WTC11 (cell line): ENCODE results near the gene FGF3. TPM values are rescaled to one million over a fixed set of nuclear protein-coding genes. Genes with fewer than 3 reads are reported as not detected.

ENCODE experiments used
- ATAC-seq: fragments of 200-7000 bp; cut with Tn5 transposase; 2 replicates; pipeline ENCODE4 v1.10.0; 2021; ENCODE audit warnings: mild to moderate bottlenecking, moderate library complexity
- CTCF ChIA-PET: fragments of 300-600 bp; sonication (Branson Sonifier 250); formaldehyde crosslinking; loops from one replicate; lab custom pipeline; 2021; ENCODE audit warnings: antibody characterized with exemption; lab: Charles Lee
- POLR2A ChIA-PET: fragments of 350-600 bp; sonication (Branson Sonifier 250); formaldehyde crosslinking; loops from one replicate; lab custom pipeline; 2021; ENCODE audit warnings: antibody characterized with exemption; lab: Charles Lee
- DNase-seq: peaks from one replicate; pipeline ENCODE4 v3.0.0; 2021; ENCODE audit warnings: low spot score
- H3K27ac Mint-ChIP-seq: 2 replicates; pipeline ENCODE4 v1.8.0; 2021; ENCODE audit warnings: mixed read lengths
- H3K27me3 Mint-ChIP-seq: 2 replicates; pipeline ENCODE4 v1.8.0; 2021; ENCODE audit warnings: low read depth, mild to moderate bottlenecking, moderate library complexity, mixed read lengths
- H3K36me3 Mint-ChIP-seq: 2 replicates; pipeline ENCODE4 v1.8.0; 2021; ENCODE audit warnings: mixed read lengths
- H3K4me1 Mint-ChIP-seq: 2 replicates; pipeline ENCODE4 v1.8.0; 2022; ENCODE audit warnings: mixed read lengths
- H3K4me3 Mint-ChIP-seq: 2 replicates; pipeline ENCODE4 v1.8.0; 2021; ENCODE audit warnings: mild to moderate bottlenecking, moderate library complexity, mixed read lengths
- H3K9me3 Mint-ChIP-seq: 2 replicates; pipeline ENCODE4 v1.8.0; 2021; ENCODE audit warnings: mixed read lengths
- CREM ChIP-seq: sonication (generic); formaldehyde crosslinking; IDR thresholded peaks from 2 replicates; pipeline ENCODE4 v1.8.1; 2022; ENCODE audit warnings: mild to moderate bottlenecking, missing genetic modification reagents, moderate library complexity
- ESRRA ChIP-seq: sonication (generic); formaldehyde crosslinking; IDR thresholded peaks from 2 replicates; pipeline ENCODE4 v1.8.1; 2022; ENCODE audit warnings: mild to moderate bottlenecking, missing genetic modification reagents, borderline replicate concordance
- FOXK1 ChIP-seq: sonication (generic); formaldehyde crosslinking; IDR thresholded peaks from 2 replicates; pipeline ENCODE4 v1.8.0; 2022; ENCODE audit warnings: mild to moderate bottlenecking, moderate library complexity, missing genetic modification reagents
- GRHL2 ChIP-seq: fragments of 250-450 bp; sonication (Bioruptor Pico); IDR thresholded peaks from 2 replicates; pipeline ENCODE4 v1.8.0; 2022; ENCODE audit warnings: mild to moderate bottlenecking, moderate library complexity; ENCODE audit not compliant: insufficient replicate concordance, severe bottlenecking
- GTF2I ChIP-seq: fragments of 250-450 bp; sonication (Bioruptor Pico); conservative IDR thresholded peaks from 2 replicates; pipeline ENCODE4 v1.4.0; 2021; ENCODE audit warnings: mild to moderate bottlenecking
- JUN ChIP-seq: sonication (generic); formaldehyde crosslinking; IDR thresholded peaks from 2 replicates; pipeline ENCODE4 v1.8.0; 2023; ENCODE audit warnings: mild to moderate bottlenecking, missing genetic modification reagents
- NFE2L1 ChIP-seq: sonication (generic); formaldehyde crosslinking; IDR thresholded peaks from 2 replicates; pipeline ENCODE4 v1.8.1; 2023; ENCODE audit warnings: missing genetic modification reagents
- NR1H2 ChIP-seq: sonication (generic); formaldehyde crosslinking; IDR thresholded peaks from 2 replicates; pipeline ENCODE4 v1.9.0; 2021; ENCODE audit warnings: mild to moderate bottlenecking, moderate library complexity, missing genetic modification reagents
- NR3C1 ChIP-seq: sonication (generic); formaldehyde crosslinking; conservative IDR thresholded peaks from 2 replicates; pipeline ENCODE4 v1.8.1; 2023; ENCODE audit warnings: low read depth, mild to moderate bottlenecking, missing genetic modification reagents
- SP1 ChIP-seq: sonication (generic); formaldehyde crosslinking; conservative IDR thresholded peaks from 2 replicates; pipeline ENCODE4 v1.8.1; 2022; ENCODE audit warnings: missing genetic modification reagents
- ZNF121 ChIP-seq: sonication (generic); formaldehyde crosslinking; IDR thresholded peaks from 2 replicates; pipeline ENCODE4 v1.8.0; 2023; ENCODE audit warnings: missing genetic modification reagents
- ZNF138 ChIP-seq: sonication (generic); formaldehyde crosslinking; conservative IDR thresholded peaks from 2 replicates; pipeline ENCODE4 v1.8.1; 2022; ENCODE audit warnings: mild to moderate bottlenecking, moderate library complexity, missing genetic modification reagents
- ZNF219 ChIP-seq: sonication (generic); formaldehyde crosslinking; IDR thresholded peaks from 2 replicates; pipeline ENCODE4 v1.8.0; 2023; ENCODE audit warnings: missing genetic modification reagents, mild to moderate bottlenecking, borderline replicate concordance
- ZNF396 ChIP-seq: fragments of 250-450 bp; sonication (Bioruptor Pico); IDR thresholded peaks from 2 replicates; pipeline ENCODE4 v1.8.0; 2021; ENCODE audit warnings: mild to moderate bottlenecking, moderate library complexity, borderline replicate concordance
- ZNF671 ChIP-seq: fragments of 250-450 bp; sonication (Bioruptor Pico); IDR thresholded peaks from 2 replicates; pipeline ENCODE4 v1.8.0; 2021; ENCODE audit warnings: mild to moderate bottlenecking
- total RNA-seq: library from RNA; stranded (reverse); gene quantifications from 3 replicates; pipeline ENCODE4 v1.2.3, GENCODE V29; 2021
- TF ChIP-seq, protein P1 (sequence below): sonication (generic); formaldehyde crosslinking; IDR thresholded peaks from 2 replicates; pipeline ENCODE4 v1.8.0; 2023; ENCODE audit warnings: mild to moderate bottlenecking, missing genetic modification reagents
- TF ChIP-seq, protein P2 (sequence below): sonication (generic); formaldehyde crosslinking; IDR thresholded peaks from 2 replicates; pipeline ENCODE4 v1.8.1; 2023; ENCODE audit warnings: mild to moderate bottlenecking, missing genetic modification reagents, moderate library complexity
- TF ChIP-seq, protein P3 (sequence below): sonication (generic); formaldehyde crosslinking; IDR thresholded peaks from 2 replicates; pipeline ENCODE4 v1.8.1; 2022; ENCODE audit warnings: missing genetic modification reagents, borderline replicate concordance
- TF ChIP-seq, protein P4 (sequence below): fragments of 250-450 bp; sonication (Bioruptor Pico); IDR thresholded peaks from 2 replicates; pipeline ENCODE4 v1.9.0; 2021; ENCODE audit warnings: moderate library complexity, mild to moderate bottlenecking, inconsistent platforms, borderline replicate concordance
- TF ChIP-seq, protein P5 (sequence below): sonication (generic); formaldehyde crosslinking; IDR thresholded peaks from 2 replicates; pipeline ENCODE4 v1.8.1; 2023; ENCODE audit warnings: mild to moderate bottlenecking, missing genetic modification reagents, borderline replicate concordance
- TF ChIP-seq, protein P6 (sequence below): sonication (generic); formaldehyde crosslinking; IDR thresholded peaks from 2 replicates; pipeline ENCODE4 v1.8.1; 2023; ENCODE audit warnings: mild to moderate bottlenecking, moderate library complexity, missing genetic modification reagents

FGF3 gene
- total RNA-seq, 1 experiment from 2014 or later, result not detected

DNA sequence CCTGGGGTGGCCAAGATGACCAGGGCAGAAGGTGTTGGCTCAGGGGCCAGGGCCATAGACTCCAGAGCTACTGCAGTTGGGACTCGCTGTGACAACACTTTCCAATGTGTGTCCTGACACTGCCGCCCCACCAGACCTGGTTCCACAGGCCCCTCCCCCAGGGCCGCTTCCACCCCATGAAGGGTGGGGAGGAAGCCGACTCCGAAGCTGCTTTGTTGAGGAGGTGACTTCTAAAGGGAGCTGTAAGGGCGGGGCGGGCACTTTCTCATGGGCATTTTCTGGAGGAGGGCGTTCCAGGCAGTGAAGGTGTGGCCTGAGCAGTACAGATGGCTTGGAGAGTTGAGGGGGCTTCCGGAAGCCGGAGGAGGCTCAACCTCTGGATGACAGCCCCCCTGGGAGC is 6.3 kb downstream of the FGF3 start (continued):
- TF ChIP-seq, protein P1, sequence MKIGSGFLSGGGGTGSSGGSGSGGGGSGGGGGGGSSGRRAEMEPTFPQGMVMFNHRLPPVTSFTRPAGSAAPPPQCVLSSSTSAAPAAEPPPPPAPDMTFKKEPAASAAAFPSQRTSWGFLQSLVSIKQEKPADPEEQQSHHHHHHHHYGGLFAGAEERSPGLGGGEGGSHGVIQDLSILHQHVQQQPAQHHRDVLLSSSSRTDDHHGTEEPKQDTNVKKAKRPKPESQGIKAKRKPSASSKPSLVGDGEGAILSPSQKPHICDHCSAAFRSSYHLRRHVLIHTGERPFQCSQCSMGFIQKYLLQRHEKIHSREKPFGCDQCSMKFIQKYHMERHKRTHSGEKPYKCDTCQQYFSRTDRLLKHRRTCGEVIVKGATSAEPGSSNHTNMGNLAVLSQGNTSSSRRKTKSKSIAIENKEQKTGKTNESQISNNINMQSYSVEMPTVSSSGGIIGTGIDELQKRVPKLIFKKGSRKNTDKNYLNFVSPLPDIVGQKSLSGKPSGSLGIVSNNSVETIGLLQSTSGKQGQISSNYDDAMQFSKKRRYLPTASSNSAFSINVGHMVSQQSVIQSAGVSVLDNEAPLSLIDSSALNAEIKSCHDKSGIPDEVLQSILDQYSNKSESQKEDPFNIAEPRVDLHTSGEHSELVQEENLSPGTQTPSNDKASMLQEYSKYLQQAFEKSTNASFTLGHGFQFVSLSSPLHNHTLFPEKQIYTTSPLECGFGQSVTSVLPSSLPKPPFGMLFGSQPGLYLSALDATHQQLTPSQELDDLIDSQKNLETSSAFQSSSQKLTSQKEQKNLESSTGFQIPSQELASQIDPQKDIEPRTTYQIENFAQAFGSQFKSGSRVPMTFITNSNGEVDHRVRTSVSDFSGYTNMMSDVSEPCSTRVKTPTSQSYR (CRISPR knock-in tag), result no peak
- TF ChIP-seq ZNF396 (CRISPR knock-in tag) (no peak), NR1H2 (CRISPR knock-in tag) (no peak), ZNF121 (no peak), ZNF671 (CRISPR knock-in tag) (no peak), ZNF219 (CRISPR knock-in tag) (no peak), GTF2I (CRISPR knock-in tag) (no peak)
- TF ChIP-seq, protein P2, sequence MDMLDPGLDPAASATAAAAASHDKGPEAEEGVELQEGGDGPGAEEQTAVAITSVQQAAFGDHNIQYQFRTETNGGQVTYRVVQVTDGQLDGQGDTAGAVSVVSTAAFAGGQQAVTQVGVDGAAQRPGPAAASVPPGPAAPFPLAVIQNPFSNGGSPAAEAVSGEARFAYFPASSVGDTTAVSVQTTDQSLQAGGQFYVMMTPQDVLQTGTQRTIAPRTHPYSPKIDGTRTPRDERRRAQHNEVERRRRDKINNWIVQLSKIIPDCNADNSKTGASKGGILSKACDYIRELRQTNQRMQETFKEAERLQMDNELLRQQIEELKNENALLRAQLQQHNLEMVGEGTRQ (CRISPR knock-in tag), result no peak
- TF ChIP-seq, protein P3, sequence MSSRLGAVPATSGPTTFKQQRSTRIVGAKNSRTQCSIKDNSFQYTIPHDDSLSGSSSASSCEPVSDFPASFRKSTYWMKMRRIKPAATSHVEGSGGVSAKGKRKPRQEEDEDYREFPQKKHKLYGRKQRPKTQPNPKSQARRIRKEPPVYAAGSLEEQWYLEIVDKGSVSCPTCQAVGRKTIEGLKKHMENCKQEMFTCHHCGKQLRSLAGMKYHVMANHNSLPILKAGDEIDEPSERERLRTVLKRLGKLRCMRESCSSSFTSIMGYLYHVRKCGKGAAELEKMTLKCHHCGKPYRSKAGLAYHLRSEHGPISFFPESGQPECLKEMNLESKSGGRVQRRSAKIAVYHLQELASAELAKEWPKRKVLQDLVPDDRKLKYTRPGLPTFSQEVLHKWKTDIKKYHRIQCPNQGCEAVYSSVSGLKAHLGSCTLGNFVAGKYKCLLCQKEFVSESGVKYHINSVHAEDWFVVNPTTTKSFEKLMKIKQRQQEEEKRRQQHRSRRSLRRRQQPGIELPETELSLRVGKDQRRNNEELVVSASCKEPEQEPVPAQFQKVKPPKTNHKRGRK, result no peak
- TF ChIP-seq, protein P4, sequence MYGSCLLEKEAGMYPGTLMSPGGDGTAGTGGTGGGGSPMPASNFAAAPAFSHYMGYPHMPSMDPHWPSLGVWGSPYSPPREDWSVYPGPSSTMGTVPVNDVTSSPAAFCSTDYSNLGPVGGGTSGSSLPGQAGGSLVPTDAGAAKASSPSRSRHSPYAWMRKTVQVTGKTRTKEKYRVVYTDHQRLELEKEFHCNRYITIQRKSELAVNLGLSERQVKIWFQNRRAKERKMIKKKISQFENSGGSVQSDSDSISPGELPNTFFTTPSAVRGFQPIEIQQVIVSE (CRISPR knock-in tag), result no peak
- TF ChIP-seq, protein P5, sequence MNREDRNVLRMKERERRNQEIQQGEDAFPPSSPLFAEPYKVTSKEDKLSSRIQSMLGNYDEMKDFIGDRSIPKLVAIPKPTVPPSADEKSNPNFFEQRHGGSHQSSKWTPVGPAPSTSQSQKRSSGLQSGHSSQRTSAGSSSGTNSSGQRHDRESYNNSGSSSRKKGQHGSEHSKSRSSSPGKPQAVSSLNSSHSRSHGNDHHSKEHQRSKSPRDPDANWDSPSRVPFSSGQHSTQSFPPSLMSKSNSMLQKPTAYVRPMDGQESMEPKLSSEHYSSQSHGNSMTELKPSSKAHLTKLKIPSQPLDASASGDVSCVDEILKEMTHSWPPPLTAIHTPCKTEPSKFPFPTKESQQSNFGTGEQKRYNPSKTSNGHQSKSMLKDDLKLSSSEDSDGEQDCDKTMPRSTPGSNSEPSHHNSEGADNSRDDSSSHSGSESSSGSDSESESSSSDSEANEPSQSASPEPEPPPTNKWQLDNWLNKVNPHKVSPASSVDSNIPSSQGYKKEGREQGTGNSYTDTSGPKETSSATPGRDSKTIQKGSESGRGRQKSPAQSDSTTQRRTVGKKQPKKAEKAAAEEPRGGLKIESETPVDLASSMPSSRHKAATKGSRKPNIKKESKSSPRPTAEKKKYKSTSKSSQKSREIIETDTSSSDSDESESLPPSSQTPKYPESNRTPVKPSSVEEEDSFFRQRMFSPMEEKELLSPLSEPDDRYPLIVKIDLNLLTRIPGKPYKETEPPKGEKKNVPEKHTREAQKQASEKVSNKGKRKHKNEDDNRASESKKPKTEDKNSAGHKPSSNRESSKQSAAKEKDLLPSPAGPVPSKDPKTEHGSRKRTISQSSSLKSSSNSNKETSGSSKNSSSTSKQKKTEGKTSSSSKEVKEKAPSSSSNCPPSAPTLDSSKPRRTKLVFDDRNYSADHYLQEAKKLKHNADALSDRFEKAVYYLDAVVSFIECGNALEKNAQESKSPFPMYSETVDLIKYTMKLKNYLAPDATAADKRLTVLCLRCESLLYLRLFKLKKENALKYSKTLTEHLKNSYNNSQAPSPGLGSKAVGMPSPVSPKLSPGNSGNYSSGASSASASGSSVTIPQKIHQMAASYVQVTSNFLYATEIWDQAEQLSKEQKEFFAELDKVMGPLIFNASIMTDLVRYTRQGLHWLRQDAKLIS (CRISPR knock-in tag), result no peak
- TF ChIP-seq, protein P6, sequence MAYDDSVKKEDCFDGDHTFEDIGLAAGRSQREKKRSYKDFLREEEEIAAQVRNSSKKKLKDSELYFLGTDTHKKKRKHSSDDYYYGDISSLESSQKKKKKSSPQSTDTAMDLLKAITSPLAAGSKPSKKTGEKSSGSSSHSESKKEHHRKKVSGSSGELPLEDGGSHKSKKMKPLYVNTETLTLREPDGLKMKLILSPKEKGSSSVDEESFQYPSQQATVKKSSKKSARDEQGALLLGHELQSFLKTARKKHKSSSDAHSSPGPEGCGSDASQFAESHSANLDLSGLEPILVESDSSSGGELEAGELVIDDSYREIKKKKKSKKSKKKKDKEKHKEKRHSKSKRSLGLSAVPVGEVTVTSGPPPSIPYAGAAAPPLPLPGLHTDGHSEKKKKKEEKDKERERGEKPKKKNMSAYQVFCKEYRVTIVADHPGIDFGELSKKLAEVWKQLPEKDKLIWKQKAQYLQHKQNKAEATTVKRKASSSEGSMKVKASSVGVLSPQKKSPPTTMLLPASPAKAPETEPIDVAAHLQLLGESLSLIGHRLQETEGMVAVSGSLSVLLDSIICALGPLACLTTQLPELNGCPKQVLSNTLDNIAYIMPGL (CRISPR knock-in tag), result no peak
- TF ChIP-seq, all 79 proteins: peak for 0

DNA sequence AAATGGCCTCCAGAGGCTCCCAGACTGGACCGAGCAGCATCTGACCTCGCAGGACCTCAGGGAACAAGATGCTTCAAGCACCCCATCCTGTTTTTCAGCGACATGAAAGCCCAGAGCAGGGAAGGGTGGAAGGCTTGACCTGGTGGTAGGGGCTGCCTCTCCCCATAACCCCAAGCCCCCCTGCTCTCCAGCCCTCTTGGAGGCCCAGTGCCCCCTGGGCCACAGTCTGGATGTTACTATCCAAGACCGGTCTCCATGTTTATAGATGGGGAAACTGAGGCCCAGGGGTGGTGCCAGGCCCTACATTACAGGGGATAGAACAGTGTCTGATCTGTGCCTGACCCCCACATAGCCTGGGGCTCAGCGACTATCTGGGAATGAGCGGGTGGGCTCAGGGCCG is 7.0 kb downstream of the FGF3 start:
- peaks cover 7% of the 10 kb centered on the region; the same call in 1 of the 2 replicates for H3K4me1 Mint-ChIP-seq
- DNase-seq, result no peak
- H3K27me3 Mint-ChIP-seq, result peaks cover 41% of the 10 kb centered on the region
- ATAC-seq, result no peak
- H3K4me3 Mint-ChIP-seq, result no peak overlapping the region
- H3K27ac Mint-ChIP-seq, result no peak overlapping the region
- CTCF ChIA-PET, result interaction anchor here (1.2 to 2.1 kb wide), 2 partner anchors 11 to 108 kb away, joined by 3 to 9 read pairs; no protein-coding TSS in a partner anchor
- TF ChIP-seq ESRRA (CRISPR knock-in tag) (no peak), JUN (CRISPR knock-in tag) (no peak), SP1 (no peak), NR3C1 (CRISPR knock-in tag) (no peak), NFE2L1 (no peak), FOXK1 (CRISPR knock-in tag) (no peak), GRHL2 (no peak), CREM (CRISPR knock-in tag) (no peak), ZNF138 (no peak), ZNF219 (CRISPR knock-in tag) (no peak)
- TF ChIP-seq, all 79 proteins: peak for 0
- no peaks in the 10 kb centered on the region for H3K36me3 Mint-ChIP-seq
- POLR2A ChIA-PET, result no interaction called here
- no peaks in the 10 kb centered on the region for H3K9me3 Mint-ChIP-seq
